Panc1 (cell line): ENCODE measurements around the gene ASB4. TPM values are rescaled to one million over a fixed set of nuclear protein-coding genes. Genes with fewer than 3 reads are reported as not detected.

Source experiments
- ATAC-seq: fragments of 200-7000 bp; cut with Tn5 transposase; 2 replicates; pipeline ENCODE4 v1.9.1; 2020; ENCODE audit warnings: mild to moderate bottlenecking, moderate library complexity
- BruUV-seq: library from RNA; stranded (reverse); fragments of 400-500 nt; replicated peaks from 2 replicates; lab custom pipeline; 2021; lab: Mats Ljungman, UMichigan
- CTCF ChIA-PET: fragments of 300-600 bp; sonication (Branson Sonifier 250); formaldehyde crosslinking; loops from one replicate; lab custom pipeline; 2022; ENCODE audit warnings: antibody characterized with exemption; lab: Charles Lee
- POLR2A ChIA-PET: fragments of 300-600 bp; sonication (Branson Sonifier 250); formaldehyde crosslinking; loops from one replicate; lab custom pipeline; 2022; ENCODE audit warnings: antibody characterized with exemption; lab: Charles Lee
- DNase-seq: peaks from one replicate; pipeline ENCODE4 v3.0.0-alpha.2; 2010; ENCODE audit warnings: low read depth, low spot score
- H3K27ac ChIP-seq: 2 replicates; pipeline ENCODE4 v1.5.1; 2011; ENCODE audit warnings: mild to moderate bottlenecking, low read length, inconsistent platforms
- H3K27me3 ChIP-seq: fragments of 200-500 bp; sonication (Bioruptor generic); 2 replicates; pipeline ENCODE4 v1.6.0; 2014; ENCODE audit warnings: low read length, inconsistent platforms; ENCODE audit not compliant: control insufficient read depth, insufficient read depth
- H3K36me3 ChIP-seq: fragments of 200-500 bp; sonication (Bioruptor generic); 2 replicates; pipeline ENCODE4 v1.5.1; 2014; ENCODE audit warnings: inconsistent platforms, mild to moderate bottlenecking, low read length, moderate library complexity; ENCODE audit not compliant: control insufficient read depth, insufficient read depth
- H3K4me1 ChIP-seq: 2 replicates; pipeline ENCODE4 v1.5.1; 2011; ENCODE audit warnings: inconsistent platforms, mild to moderate bottlenecking, low read length, moderate library complexity; ENCODE audit not compliant: control insufficient read depth, insufficient read depth
- H3K4me3 ChIP-seq, 2 experiments: 2 replicates each; pipeline ENCODE4 v1.5.1; 2011 to 2012; ENCODE audit warnings: low read depth in 2 of 2, low read length in 2 of 2, mild to moderate bottlenecking in 2 of 2, inconsistent platforms in 1 of 2, moderate library complexity in 1 of 2
- H3K9me3 ChIP-seq: fragments of 200-500 bp; sonication (Bioruptor generic); 2 replicates; pipeline ENCODE4 v1.5.1; 2014; ENCODE audit warnings: low read depth, mild to moderate bottlenecking, inconsistent platforms, low read length, moderate library complexity; ENCODE audit not compliant: control insufficient read depth, insufficient read depth
- CTCF ChIP-seq: fragments of 450-650 bp; IDR thresholded peaks from 2 replicates; pipeline ENCODE4 v1.5.1; 2017; ENCODE audit warnings: mild to moderate bottlenecking
- POLR2AphosphoS5 ChIP-seq: IDR thresholded peaks from 2 replicates; pipeline ENCODE4 v1.6.1; 2012; ENCODE audit warnings: mild to moderate bottlenecking, low read depth, low read length, moderate library complexity
- SIN3A ChIP-seq: IDR thresholded peaks from 2 replicates; pipeline ENCODE4 v1.6.1; 2012; ENCODE audit warnings: low read depth, mild to moderate bottlenecking, low read length, moderate library complexity, borderline replicate concordance; ENCODE audit not compliant: insufficient read depth
- TCF7L2 ChIP-seq: IDR thresholded peaks from 2 replicates; pipeline ENCODE4 v1.6.1; 2011; ENCODE audit warnings: mild to moderate bottlenecking, low read depth, low read length, inconsistent platforms
- in situ Hi-C: cut with HindIII; loops from 2 replicates; pipeline ENCODE4 v1.10.0; 2016; ENCODE audit warnings: low sequenced_read_pairs, low pct_unique_long_range_greater_than_20kb
- intact Hi-C: fragments of 100-400 bp; cut with micrococcal nuclease; formaldehyde crosslinking; loops from one replicate; pipeline ENCODE4 v1.10.0; 2022; ENCODE audit not compliant: unreplicated experiment
- total RNA-seq: library from RNA; stranded (reverse); gene quantifications from one replicate; pipeline ENCODE4 v1.2.1, GENCODE V29; 2021; ENCODE audit not compliant: unreplicated experiment
- TF ChIP-seq, protein P1 (sequence below), 2 experiments: IDR thresholded peaks; 2 replicates each; pipeline ENCODE4 v1.6.1; 2011 to 2012; ENCODE audit warnings: low read depth in 2 of 2, control low read depth in 1 of 2, low read length in 1 of 2, mild to moderate bottlenecking in 1 of 2, moderate library complexity in 1 of 2; ENCODE audit not compliant: insufficient read depth in 1 of 2

Gene ASB4
- total RNA-seq, 1 experiment from 2014 or later: 0.15 TPM

GRCh38 chr7:95479992-95480624 is 5.6 kb upstream of the ASB4 start:
- H3K4me1 ChIP-seq: no peaks in the 10 kb centered on the region
- H3K4me3 ChIP-seq: no peak overlapping the region
- no TSS peak for BruUV-seq
- no peak overlapping the region for H3K27ac ChIP-seq
- ATAC-seq (no peak), DNase-seq (no peak)
- ChIA-PET POLR2A (no interaction called here), CTCF (interaction anchor here (0.6 kb wide), 1 partner anchor 26 kb away, joined by 4 read pairs; no protein-coding TSS in a partner anchor)
- no peaks in the 10 kb centered on the region for H3K36me3 ChIP-seq
- intact Hi-C loops (loop anchor here (5.0 to 10.0 kb wide), 3 partner anchors 83 to 1033 kb away; partner anchors contain the start of gene PON3), in situ Hi-C loops (no loop called here)
- no peaks in the 10 kb centered on the region for H3K9me3 ChIP-seq
- H3K27me3 ChIP-seq: no peaks in the 10 kb centered on the region
- TF ChIP-seq SIN3A (no peak), CTCF (no peak), POLR2AphosphoS5 (no peak), TCF7L2 (no peak)
- TF ChIP-seq, protein P1, sequence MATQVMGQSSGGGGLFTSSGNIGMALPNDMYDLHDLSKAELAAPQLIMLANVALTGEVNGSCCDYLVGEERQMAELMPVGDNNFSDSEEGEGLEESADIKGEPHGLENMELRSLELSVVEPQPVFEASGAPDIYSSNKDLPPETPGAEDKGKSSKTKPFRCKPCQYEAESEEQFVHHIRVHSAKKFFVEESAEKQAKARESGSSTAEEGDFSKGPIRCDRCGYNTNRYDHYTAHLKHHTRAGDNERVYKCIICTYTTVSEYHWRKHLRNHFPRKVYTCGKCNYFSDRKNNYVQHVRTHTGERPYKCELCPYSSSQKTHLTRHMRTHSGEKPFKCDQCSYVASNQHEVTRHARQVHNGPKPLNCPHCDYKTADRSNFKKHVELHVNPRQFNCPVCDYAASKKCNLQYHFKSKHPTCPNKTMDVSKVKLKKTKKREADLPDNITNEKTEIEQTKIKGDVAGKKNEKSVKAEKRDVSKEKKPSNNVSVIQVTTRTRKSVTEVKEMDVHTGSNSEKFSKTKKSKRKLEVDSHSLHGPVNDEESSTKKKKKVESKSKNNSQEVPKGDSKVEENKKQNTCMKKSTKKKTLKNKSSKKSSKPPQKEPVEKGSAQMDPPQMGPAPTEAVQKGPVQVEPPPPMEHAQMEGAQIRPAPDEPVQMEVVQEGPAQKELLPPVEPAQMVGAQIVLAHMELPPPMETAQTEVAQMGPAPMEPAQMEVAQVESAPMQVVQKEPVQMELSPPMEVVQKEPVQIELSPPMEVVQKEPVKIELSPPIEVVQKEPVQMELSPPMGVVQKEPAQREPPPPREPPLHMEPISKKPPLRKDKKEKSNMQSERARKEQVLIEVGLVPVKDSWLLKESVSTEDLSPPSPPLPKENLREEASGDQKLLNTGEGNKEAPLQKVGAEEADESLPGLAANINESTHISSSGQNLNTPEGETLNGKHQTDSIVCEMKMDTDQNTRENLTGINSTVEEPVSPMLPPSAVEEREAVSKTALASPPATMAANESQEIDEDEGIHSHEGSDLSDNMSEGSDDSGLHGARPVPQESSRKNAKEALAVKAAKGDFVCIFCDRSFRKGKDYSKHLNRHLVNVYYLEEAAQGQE (IDR thresholded peaks at IDR 0.05; ENCODE audit: insufficient read depth in 1 of 2, low read depth in 2 of 2, low read length in 1 of 2): no peak

- DNase-seq (no peak), ATAC-seq (no peak)
- Histone ChIP-seq H3K4me1 (no peaks in the 10 kb centered on the region), H3K9me3 (no peaks in the 10 kb centered on the region), H3K4me3 (no peak overlapping the region), H3K36me3 (no peaks in the 10 kb centered on the region), H3K27ac (no peak overlapping the region), H3K27me3 (peaks cover 2% of the 10 kb centered on the region; the same call in 1 of the 2 replicates)
- CTCF ChIA-PET: no interaction called here
- intact Hi-C loops (no loop called here), in situ Hi-C loops (no loop called here)
- no TSS peak for BruUV-seq
- TF ChIP-seq CTCF (no peak), TCF7L2 (no peak), SIN3A (no peak), POLR2AphosphoS5 (no peak)
- TF ChIP-seq, protein P1 (IDR thresholded peaks at IDR 0.05; ENCODE audit: insufficient read depth in 1 of 2, low read depth in 2 of 2, low read length in 1 of 2): no peak
- POLR2A ChIA-PET: interaction anchor here (0.5 kb wide), 1 partner anchor 30 kb away, joined by 4 read pairs; no protein-coding TSS in a partner anchor
Observed at GRCh38 chr7:95481271-95482165, 4.2 kb upstream of the ASB4 start.
